Endodermal cell (in vitro differentiated cells): ENCODE measurements around the gene MRTFA. TPM values are rescaled to one million over a fixed set of nuclear protein-coding genes. Genes with fewer than 3 reads are reported as not detected.
A peak's percentile ranks its signal among the peaks of the same experiment; 100 is the strongest.

ENCODE experiments used
- DNase-seq: peaks from one replicate; pipeline ENCODE4 v3.0.0-alpha.2; 2017
- H3K27ac ChIP-seq: 2 replicates; pipeline ENCODE4 v1.5.1; 2013; ENCODE audit warnings: mild to moderate bottlenecking, low read depth, low read length, moderate library complexity
- H3K27me3 ChIP-seq: 2 replicates; pipeline ENCODE4 v1.6.1; 2013; ENCODE audit warnings: mild to moderate bottlenecking, low read length, moderate library complexity; ENCODE audit not compliant: insufficient read depth, control insufficient read depth, poor library complexity, severe bottlenecking
- H3K36me3 ChIP-seq: 2 replicates; pipeline ENCODE4 v1.7.0; 2013; ENCODE audit warnings: mild to moderate bottlenecking, low read length, moderate library complexity; ENCODE audit not compliant: control insufficient read depth, insufficient read depth
- H3K4me1 ChIP-seq: one replicate; pipeline ENCODE4 v1.7.0; 2013; ENCODE audit warnings: low read length; ENCODE audit not compliant: control insufficient read depth, insufficient read depth
- H3K4me3 ChIP-seq: 2 replicates; pipeline ENCODE4 v1.5.1; 2013; ENCODE audit warnings: mild to moderate bottlenecking, low read length, moderate library complexity
- H3K9ac ChIP-seq: 2 replicates; pipeline ENCODE4 v1.6.1; 2013; ENCODE audit warnings: mild to moderate bottlenecking, low read length, moderate library complexity; ENCODE audit not compliant: poor library complexity, severe bottlenecking; ENCODE audit errors: extremely low read depth
- H3K9me3 ChIP-seq: 2 replicates; pipeline ENCODE4 v1.6.1; 2013; ENCODE audit warnings: mild to moderate bottlenecking, low read length, moderate library complexity; ENCODE audit not compliant: control insufficient read depth
- H3K27ac Mint-ChIP-seq: 2 replicates; pipeline ENCODE4 v1.8.0; 2020; ENCODE audit warnings: mixed read lengths
- H3K27me3 Mint-ChIP-seq: 2 replicates; pipeline ENCODE4 v1.8.0; 2021; ENCODE audit warnings: mild to moderate bottlenecking, mixed read lengths; ENCODE audit not compliant: insufficient read depth
- H3K36me3 Mint-ChIP-seq: 2 replicates; pipeline ENCODE4 v1.8.0; 2020; ENCODE audit warnings: low read depth, mixed read lengths
- H3K4me1 Mint-ChIP-seq: 2 replicates; pipeline ENCODE4 v1.8.0; 2020; ENCODE audit warnings: mixed read lengths
- H3K4me3 Mint-ChIP-seq: 2 replicates; pipeline ENCODE4 v1.8.0; 2020; ENCODE audit warnings: mild to moderate bottlenecking, moderate library complexity, mixed read lengths
- H3K9me3 Mint-ChIP-seq: 2 replicates; pipeline ENCODE4 v1.8.0; 2020; ENCODE audit warnings: mild to moderate bottlenecking, mixed read lengths
- WGBS, 2 experiments: methylation state at CpG; one replicate each; pipeline versions ENCODE4 v1.1.5 to v1.1.7; 2013; ENCODE audit warnings: missing lambda C conversion rate in 2 of 2, mixed read lengths in 1 of 2; ENCODE audit not compliant: insufficient coverage in 1 of 2, insufficient read length in 1 of 2; 5-methylcytosine and 5-hydroxymethylcytosine counted together
- total RNA-seq, 2 donors: library from RNA; stranded (reverse); fragmentation: NEBNext Ultra II Directional in 1 of 2; extraction: Animal tissue kit (Norgen Biotek cat#: 25700) in 1 of 2; gene quantifications; 2 replicates in 1 of 2; 3 replicates in 1 of 2; pipeline ENCODE4 v1.2.1, GENCODE V29; 2021
- TF ChIP-seq, protein P1 (sequence below): fragments of 200-600 bp; sonication (generic); conservative IDR thresholded peaks from 2 replicates; pipeline ENCODE4 v1.5.0; 2021; ENCODE audit warnings: antibody characterized with exemption, mild to moderate bottlenecking

Gene MRTFA
- total RNA-seq, 2 donors from 2014 or later = 43.3 to 44.7 TPM

DNA sequence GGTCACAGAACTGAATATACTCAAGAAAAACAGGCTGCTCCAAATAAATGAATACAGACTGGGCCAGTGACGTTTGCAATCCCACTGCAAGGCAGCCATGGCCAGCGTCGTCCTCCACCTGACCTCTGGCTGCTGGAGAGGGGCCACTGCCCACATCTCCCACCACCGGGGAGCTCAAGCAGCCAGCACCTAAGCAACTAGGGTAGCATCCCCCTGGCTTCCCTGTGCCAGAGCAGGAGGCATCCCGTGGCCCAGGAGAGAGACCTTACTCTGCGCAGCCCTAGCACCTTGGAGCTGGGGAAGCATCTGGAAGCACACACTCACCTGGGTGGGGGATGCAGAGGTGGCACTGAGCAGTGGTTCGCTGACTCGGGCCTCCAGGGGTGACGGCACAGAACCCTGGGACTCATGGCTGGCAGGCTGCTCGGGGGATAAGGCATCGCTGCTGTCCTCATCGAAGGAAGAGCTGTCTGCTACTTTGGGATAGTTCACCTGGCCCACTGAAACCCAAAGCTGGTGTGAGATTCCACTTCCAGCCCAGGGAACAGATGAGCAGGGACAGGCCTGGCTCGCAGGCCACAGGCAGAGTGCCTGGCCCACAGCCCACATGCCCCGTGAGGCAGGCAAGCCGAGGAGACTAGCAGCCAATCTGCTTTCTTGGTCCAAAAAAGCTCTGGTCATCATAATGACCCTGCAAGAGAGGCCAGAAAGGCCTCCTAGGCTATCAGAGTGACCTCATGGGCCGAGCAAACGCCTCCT, 212.5 kb downstream of the MRTFA start:
- peaks cover 5% of the 10 kb centered on the region for H3K4me1 ChIP-seq
- Mint-ChIP-seq H3K4me3 (no peak overlapping the region), H3K27me3 (no peaks in the 10 kb centered on the region), H3K27ac (no peak overlapping the region), H3K36me3 (peaks cover 50% of the 10 kb centered on the region), H3K9me3 (no peaks in the 10 kb centered on the region), H3K4me1 (peaks cover 12% of the 10 kb centered on the region)
- H3K36me3 ChIP-seq = peaks cover 48% of the 10 kb centered on the region
- H3K9me3 ChIP-seq = no peaks in the 10 kb centered on the region
- H3K9ac ChIP-seq = no peak overlapping the region
- TF ChIP-seq, protein P1, sequence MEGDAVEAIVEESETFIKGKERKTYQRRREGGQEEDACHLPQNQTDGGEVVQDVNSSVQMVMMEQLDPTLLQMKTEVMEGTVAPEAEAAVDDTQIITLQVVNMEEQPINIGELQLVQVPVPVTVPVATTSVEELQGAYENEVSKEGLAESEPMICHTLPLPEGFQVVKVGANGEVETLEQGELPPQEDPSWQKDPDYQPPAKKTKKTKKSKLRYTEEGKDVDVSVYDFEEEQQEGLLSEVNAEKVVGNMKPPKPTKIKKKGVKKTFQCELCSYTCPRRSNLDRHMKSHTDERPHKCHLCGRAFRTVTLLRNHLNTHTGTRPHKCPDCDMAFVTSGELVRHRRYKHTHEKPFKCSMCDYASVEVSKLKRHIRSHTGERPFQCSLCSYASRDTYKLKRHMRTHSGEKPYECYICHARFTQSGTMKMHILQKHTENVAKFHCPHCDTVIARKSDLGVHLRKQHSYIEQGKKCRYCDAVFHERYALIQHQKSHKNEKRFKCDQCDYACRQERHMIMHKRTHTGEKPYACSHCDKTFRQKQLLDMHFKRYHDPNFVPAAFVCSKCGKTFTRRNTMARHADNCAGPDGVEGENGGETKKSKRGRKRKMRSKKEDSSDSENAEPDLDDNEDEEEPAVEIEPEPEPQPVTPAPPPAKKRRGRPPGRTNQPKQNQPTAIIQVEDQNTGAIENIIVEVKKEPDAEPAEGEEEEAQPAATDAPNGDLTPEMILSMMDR = no peak
- H3K4me3 ChIP-seq = no peak overlapping the region
- no peak for DNase-seq
- WGBS, 2 experiments = 92 to 95% methylated on average over 14 to 17 of the region's 17 CpGs
- H3K27ac ChIP-seq = no peak overlapping the region
- H3K27me3 ChIP-seq = no peaks in the 10 kb centered on the region

DNA sequence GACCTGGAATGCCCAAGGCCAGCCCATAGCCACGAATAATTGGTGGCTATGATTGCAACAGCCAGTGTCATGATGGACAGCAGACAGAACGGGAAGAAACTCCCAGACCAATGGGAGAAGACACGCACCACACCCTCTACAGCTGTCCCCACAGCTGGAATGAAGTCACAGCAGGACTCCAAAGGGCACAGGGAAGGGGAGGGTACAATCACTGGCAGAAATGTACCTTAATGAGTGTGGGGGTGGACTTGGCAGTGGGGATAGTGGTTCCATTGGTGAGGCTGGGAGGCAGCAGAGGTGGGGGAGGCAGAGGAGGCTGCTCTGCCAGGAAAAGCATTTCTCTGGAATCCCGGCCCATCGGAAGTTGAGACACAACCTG, 213.2 kb downstream of the MRTFA start:
- Mint-ChIP-seq H3K27ac (no peak overlapping the region), H3K9me3 (no peaks in the 10 kb centered on the region)

DNA sequence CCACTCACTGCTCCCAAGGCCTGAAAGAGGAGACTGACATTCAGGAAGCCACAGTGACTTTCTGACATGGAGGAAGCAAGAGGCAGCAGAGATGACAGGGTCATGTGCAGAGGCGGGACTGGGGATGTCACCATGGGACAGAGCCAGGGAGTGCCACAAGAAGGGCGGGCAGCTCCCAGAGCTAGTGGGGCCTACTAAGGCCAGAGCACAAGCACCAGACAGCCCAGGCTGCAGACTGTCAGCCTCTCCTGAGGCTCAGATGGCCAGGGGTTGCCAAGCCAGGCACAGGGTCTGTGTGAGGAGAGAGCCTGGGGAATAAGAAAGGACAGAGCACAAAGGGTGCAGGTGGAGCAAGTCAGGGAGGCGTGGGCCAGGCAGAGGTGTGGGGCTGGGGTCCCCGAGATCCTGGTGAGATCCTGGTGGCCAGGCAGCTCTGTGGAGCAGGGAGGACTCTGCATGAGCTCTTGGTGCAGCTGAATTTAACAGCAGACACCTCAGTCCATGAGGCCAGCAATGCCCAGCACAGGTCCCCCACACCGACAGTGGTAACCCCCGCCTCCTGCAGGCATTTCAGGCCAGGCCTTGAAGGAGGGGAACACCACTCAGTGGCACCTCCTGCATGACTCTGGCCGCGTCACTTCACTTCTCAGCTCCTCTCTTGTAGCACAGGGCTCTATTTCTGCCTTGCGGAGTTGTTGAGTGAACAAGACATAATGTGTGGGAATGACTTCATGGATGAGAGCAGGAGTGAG, 213.8 kb downstream of the MRTFA start:
- no peaks in the 10 kb centered on the region for H3K9me3 ChIP-seq
- H3K27ac Mint-ChIP-seq = peak overlapping the region; percentile 2
- H3K36me3 Mint-ChIP-seq = peaks cover 48% of the 10 kb centered on the region
- H3K27ac ChIP-seq = no peak overlapping the region
- H3K9ac ChIP-seq = no peak overlapping the region
- H3K4me1 Mint-ChIP-seq = peaks cover 7% of the 10 kb centered on the region
- H3K27me3 Mint-ChIP-seq = no peaks in the 10 kb centered on the region
- H3K4me1 ChIP-seq = peaks cover under 1% of the 10 kb centered on the region
- no peak for DNase-seq
- peaks cover 39% of the 10 kb centered on the region for H3K36me3 ChIP-seq
- no peak overlapping the region for H3K4me3 ChIP-seq
- no peaks in the 10 kb centered on the region for H3K9me3 Mint-ChIP-seq
- H3K4me3 Mint-ChIP-seq = no peak overlapping the region
- WGBS, 2 experiments = 89 to 96% methylated on average over 5 to 9 of the region's 9 CpGs
- no peaks in the 10 kb centered on the region for H3K27me3 ChIP-seq
- TF ChIP-seq, protein P1 = no peak

More for the DNA sequence above, 213.2 kb downstream of the MRTFA start:
- WGBS, 2 experiments = 92 to 97% methylated on average over 5 of the region's 5 CpGs
- H3K4me3 ChIP-seq = no peak overlapping the region
- peaks cover 5% of the 10 kb centered on the region for H3K4me1 ChIP-seq
- no peaks in the 10 kb centered on the region for H3K9me3 ChIP-seq
- H3K9ac ChIP-seq = no peak overlapping the region
- no peak overlapping the region for H3K27ac ChIP-seq
- TF ChIP-seq, protein P1 = no peak
- Mint-ChIP-seq H3K27me3 (no peaks in the 10 kb centered on the region), H3K4me1 (peaks cover 12% of the 10 kb centered on the region), H3K36me3 (peaks cover 44% of the 10 kb centered on the region), H3K4me3 (no peak overlapping the region)
- H3K36me3 ChIP-seq = peaks cover 44% of the 10 kb centered on the region
- no peak for DNase-seq
- H3K27me3 ChIP-seq = no peaks in the 10 kb centered on the region
